Activated B cell treated with CpG ODN at 0.5 μM for 24 hours (primary cell): ENCODE measurements around the gene CHN1. TPM values are rescaled to one million over a fixed set of nuclear protein-coding genes. Genes with fewer than 3 reads are reported as not detected.

Experiments
- ATAC-seq: fragments of 200-7000 bp; cut with Tn5 transposase; one replicate; pipeline ENCODE4 v1.10.0; 2021; ENCODE audit warnings: low read depth, mild to moderate bottlenecking, moderate library complexity
- CTCF ChIA-PET: fragments of 350-600 bp; sonication (Branson Sonifier 250); formaldehyde crosslinking; loops from one replicate; lab custom pipeline; 2021; ENCODE audit warnings: antibody characterized with exemption; lab: Charles Lee
- POLR2A ChIA-PET: fragments of 350-600 bp; sonication (Branson Sonifier 250); formaldehyde crosslinking; loops from one replicate; lab custom pipeline; 2021; ENCODE audit warnings: antibody characterized with exemption; lab: Charles Lee
- DNase-seq: peaks from one replicate; pipeline ENCODE4 v3.0.0; 2022
- H3K27ac Mint-ChIP-seq: one replicate; pipeline ENCODE4 v1.8.0; 2020; ENCODE audit warnings: mixed read lengths
- H3K27me3 Mint-ChIP-seq: one replicate; pipeline ENCODE4 v1.8.0; 2021; ENCODE audit warnings: mixed read lengths
- H3K36me3 Mint-ChIP-seq: one replicate; pipeline ENCODE4 v1.8.0; 2021; ENCODE audit warnings: low read depth, mixed read lengths
- H3K4me1 Mint-ChIP-seq: one replicate; pipeline ENCODE4 v1.8.0; 2021; ENCODE audit warnings: mixed read lengths
- H3K4me3 Mint-ChIP-seq: one replicate; pipeline ENCODE4 v1.8.0; 2020; ENCODE audit warnings: mild to moderate bottlenecking, mixed read lengths
- H3K9me3 Mint-ChIP-seq: one replicate; pipeline ENCODE4 v1.8.0; 2020; ENCODE audit warnings: mixed read lengths
- intact Hi-C: fragments of 100-400 bp; cut with micrococcal nuclease; formaldehyde crosslinking; loops from one replicate; pipeline ENCODE4 v1.15.1; 2024
- total RNA-seq: library from RNA; stranded (reverse); gene quantifications from 2 replicates; pipeline ENCODE4 v1.2.3, GENCODE V29; 2022
- TF ChIP-seq, protein P1 (sequence below): fragments of 200-600 bp; IDR thresholded peaks from one replicate; pipeline ENCODE4 v1.8.0; 2022; ENCODE audit warnings: antibody characterized with exemption, mild to moderate bottlenecking

The CHN1 gene
- total RNA-seq, 1 donor from 2014 or later, result 0.80 TPM

DNA sequence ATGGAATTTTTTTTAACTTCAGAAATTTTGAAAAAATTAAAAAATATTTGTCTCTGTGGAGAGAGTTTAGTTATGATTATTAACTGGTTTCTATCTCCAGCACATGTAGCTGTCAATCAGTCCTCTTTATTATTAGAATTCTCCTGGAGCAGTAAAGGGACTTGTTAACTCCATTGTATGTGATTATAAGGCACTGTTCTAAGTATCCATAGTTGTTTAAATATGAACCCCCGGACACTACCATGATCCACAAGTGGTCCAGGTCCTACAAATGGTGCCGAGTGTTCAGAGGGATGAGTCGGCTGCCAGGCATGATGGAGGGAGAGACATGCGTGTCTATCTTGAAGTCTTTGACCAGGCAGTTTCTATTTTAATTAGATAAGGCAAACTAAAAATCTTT, 241.4 kb downstream of the CHN1 start:
- Mint-ChIP-seq H3K36me3 (no peaks in the 10 kb centered on the region), H3K27me3 (peaks cover 33% of the 10 kb centered on the region), H3K9me3 (no peaks in the 10 kb centered on the region), H3K4me3 (no peak overlapping the region), H3K27ac (no peak overlapping the region), H3K4me1 (no peaks in the 10 kb centered on the region)
- intact Hi-C loops, result no loop called here
- DNase-seq (no peak), ATAC-seq (no peak)
- CTCF ChIA-PET, result interaction anchor here (1.4 kb wide), 1 partner anchor 14 kb away, joined by 4 read pairs; no protein-coding TSS in a partner anchor
- POLR2A ChIA-PET, result no interaction called here
- TF ChIP-seq, protein P1, sequence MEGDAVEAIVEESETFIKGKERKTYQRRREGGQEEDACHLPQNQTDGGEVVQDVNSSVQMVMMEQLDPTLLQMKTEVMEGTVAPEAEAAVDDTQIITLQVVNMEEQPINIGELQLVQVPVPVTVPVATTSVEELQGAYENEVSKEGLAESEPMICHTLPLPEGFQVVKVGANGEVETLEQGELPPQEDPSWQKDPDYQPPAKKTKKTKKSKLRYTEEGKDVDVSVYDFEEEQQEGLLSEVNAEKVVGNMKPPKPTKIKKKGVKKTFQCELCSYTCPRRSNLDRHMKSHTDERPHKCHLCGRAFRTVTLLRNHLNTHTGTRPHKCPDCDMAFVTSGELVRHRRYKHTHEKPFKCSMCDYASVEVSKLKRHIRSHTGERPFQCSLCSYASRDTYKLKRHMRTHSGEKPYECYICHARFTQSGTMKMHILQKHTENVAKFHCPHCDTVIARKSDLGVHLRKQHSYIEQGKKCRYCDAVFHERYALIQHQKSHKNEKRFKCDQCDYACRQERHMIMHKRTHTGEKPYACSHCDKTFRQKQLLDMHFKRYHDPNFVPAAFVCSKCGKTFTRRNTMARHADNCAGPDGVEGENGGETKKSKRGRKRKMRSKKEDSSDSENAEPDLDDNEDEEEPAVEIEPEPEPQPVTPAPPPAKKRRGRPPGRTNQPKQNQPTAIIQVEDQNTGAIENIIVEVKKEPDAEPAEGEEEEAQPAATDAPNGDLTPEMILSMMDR, result no peak

DNA sequence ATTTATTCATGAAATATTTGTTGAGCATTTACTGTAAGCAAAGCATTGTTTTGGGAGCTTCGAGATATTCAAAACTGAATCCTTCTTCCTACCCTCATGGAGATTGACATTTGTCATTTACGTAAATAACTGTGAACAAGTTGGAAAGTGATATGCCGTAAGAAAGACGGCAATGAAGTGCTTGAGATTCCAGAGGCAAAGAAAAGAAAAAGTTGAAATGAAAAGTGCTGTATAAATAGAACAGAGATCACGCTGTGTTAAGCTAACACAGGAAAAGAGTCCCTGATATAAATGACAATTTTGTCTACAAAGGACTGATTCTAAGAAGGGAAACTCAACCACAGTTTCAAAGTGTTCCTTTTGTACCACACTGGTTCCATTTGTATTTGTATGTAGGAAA, 242.7 kb downstream of the CHN1 start:
- TF ChIP-seq, protein P1, result no peak
- Mint-ChIP-seq H3K4me1 (no peaks in the 10 kb centered on the region), H3K27ac (no peak overlapping the region), H3K4me3 (no peak overlapping the region), H3K27me3 (peaks cover 27% of the 10 kb centered on the region), H3K9me3 (no peaks in the 10 kb centered on the region), H3K36me3 (no peaks in the 10 kb centered on the region)
- ATAC-seq, result no peak
- ChIA-PET CTCF (interaction anchor here (1.4 kb wide), 1 partner anchor 13 kb away, joined by 4 read pairs; no protein-coding TSS in a partner anchor), POLR2A (no interaction called here)
- intact Hi-C loops, result no loop called here
- DNase-seq, result no peak

DNA sequence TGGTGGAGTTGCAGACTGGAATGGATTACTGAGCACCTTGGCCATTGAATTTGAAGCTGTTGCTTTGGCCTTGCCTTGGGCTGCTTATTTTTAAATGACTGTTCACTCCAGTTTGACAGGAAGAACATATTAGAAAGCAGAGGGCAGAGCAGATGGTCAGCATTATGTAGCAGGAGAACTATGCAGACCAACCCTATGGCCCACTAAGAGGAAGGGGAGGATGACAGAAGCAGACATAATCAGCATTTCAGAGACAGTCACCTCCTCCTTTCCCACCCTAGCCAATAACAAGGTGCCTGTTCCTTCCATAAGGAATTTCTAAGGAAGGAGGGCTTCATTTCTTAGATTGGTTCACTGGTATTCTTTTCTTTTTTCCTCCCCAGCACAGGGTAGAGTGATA, 243.3 kb downstream of the CHN1 start:
- no peaks in the 10 kb centered on the region for H3K36me3 Mint-ChIP-seq
- H3K4me3 Mint-ChIP-seq, result no peak overlapping the region

DNA sequence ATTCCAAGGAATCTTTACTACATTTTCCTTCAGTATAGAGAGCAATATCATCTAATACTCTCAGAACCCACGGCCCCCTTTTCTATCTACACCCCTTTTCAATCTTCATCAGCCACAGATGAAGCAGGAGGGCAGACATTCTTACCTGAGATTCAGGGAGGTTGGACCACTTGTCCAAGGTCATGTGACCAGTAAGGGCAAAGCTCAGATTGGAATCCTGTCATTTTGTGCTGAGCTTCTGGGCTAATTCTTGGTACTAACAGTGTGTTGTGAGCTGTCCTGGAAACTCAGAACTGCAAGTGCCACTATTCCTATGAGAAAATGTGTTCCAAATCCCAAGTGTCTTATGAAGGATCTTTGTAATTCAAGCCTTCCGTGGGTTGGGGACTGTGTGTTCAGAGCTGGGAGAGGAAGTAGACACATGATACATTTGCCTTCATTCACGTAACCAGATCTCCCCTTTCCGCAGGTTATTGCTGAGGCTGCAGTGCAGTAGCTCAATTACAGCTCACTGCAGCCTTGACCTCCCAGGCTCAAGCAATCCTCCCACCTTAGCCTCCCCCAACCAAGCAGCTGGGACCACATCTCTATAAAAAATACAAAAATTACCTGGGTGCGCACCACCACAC, 244.2 kb downstream of the CHN1 start:
- CTCF ChIA-PET, result no interaction called here
- no peaks in the 10 kb centered on the region for H3K9me3 Mint-ChIP-seq
- H3K27ac Mint-ChIP-seq, result no peak overlapping the region
- H3K4me3 Mint-ChIP-seq, result no peak overlapping the region
- POLR2A ChIA-PET, result no interaction called here
- intact Hi-C loops, result no loop called here
- TF ChIP-seq, protein P1, result no peak
- DNase-seq (no peak), ATAC-seq (no peak)
- no peaks in the 10 kb centered on the region for H3K36me3 Mint-ChIP-seq
- no peaks in the 10 kb centered on the region for H3K4me1 Mint-ChIP-seq
- H3K27me3 Mint-ChIP-seq, result peaks cover 19% of the 10 kb centered on the region

More for the DNA sequence above, 243.3 kb downstream of the CHN1 start:
- Mint-ChIP-seq H3K9me3 (no peaks in the 10 kb centered on the region), H3K27me3 (peaks cover 23% of the 10 kb centered on the region), H3K4me1 (no peaks in the 10 kb centered on the region), H3K27ac (no peak overlapping the region)
- intact Hi-C loops, result no loop called here
- TF ChIP-seq, protein P1, result no peak
- ChIA-PET POLR2A (no interaction called here), CTCF (no interaction called here)
- DNase-seq, result no peak
- ATAC-seq, result no peak

DNA sequence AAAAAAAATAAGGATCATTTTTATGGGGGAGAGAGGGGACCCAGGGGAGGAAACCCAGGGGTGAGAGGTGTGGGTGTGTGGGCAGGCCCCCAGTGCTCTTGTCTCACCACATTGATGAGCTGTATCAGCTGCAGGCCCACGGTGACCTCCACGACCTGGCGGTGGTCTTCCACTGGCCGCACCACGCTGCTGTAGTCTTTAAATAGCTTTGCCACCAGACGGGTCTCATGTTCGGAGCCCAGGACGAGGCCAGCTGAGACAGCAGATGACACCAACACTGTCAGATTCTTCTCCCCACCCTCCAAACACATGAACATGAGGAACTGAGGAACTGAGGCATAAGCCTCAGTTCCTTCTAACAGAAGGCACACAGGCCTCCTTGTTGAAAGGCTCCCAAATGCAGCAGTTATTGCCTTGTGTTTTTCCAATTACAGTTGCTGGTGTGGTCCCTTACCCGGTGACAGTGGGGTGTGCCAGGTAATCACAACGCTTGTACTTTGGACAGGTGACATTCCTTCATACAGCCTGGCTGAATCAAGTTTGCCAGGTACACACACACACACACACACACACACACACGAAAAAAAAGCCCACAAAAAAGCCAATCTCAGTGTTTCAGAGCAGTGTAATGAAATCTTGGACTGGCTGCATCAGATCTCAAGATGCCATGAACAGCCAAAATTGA, 245.7 kb downstream of the CHN1 start:
- Mint-ChIP-seq H3K4me1 (no peaks in the 10 kb centered on the region), H3K4me3 (no peak overlapping the region), H3K27me3 (peaks cover 16% of the 10 kb centered on the region), H3K27ac (no peak overlapping the region), H3K36me3 (no peaks in the 10 kb centered on the region), H3K9me3 (no peaks in the 10 kb centered on the region)
- ChIA-PET POLR2A (no interaction called here), CTCF (no interaction called here)
- TF ChIP-seq, protein P1, result no peak
- ATAC-seq, result no peak
- intact Hi-C loops, result no loop called here
- no peak for DNase-seq
